Activated CD4-positive, CD25-positive, alpha-beta regulatory T cell (primary cell): ENCODE data around the gene HPGD.

ENCODE experiments used
- DNase-seq, 4 experiments: peaks; one replicate each; lab custom pipeline; 2025; lab: John Stamatoyannopoulos, UW

HPGD gene

GRCh38 chr4:174522183-174523024 is at the start of gene HPGD:
TSS of gene HPGD (minus strand) at chr4:174522488. CDS start at chr4:174522451, 37 bp downstream.
- peak; percentile 19 to 50 (median 25) for DNase-seq

- no peak for DNase-seq
Observed at GRCh38 chr4:174564529-174564928, 42.2 kb upstream of the HPGD start.

GRCh38 chr4:174563399-174563798 is 41.1 kb upstream of the HPGD start:
- no peak for DNase-seq

GRCh38 chr4:174561560-174561959 is 39.3 kb upstream of the HPGD start:
- no peak for DNase-seq

GRCh38 chr4:174559894-174560293 is 37.6 kb upstream of the HPGD start:
- DNase-seq, result no peak

GRCh38 chr4:174555789-174556630 is 33.7 kb upstream of the HPGD start:
- no peak for DNase-seq

GRCh38 chr4:174554231-174554728 is 32.0 kb upstream of the HPGD start:
- no peak for DNase-seq

- no peak for DNase-seq
Observed at GRCh38 chr4:174553828-174554227, 31.5 kb upstream of the HPGD start.

- DNase-seq, result no peak
Observed at GRCh38 chr4:174553031-174553430, 30.7 kb upstream of the HPGD start.

GRCh38 chr4:174550541-174550940 is 28.3 kb upstream of the HPGD start:
- no peak for DNase-seq

GRCh38 chr4:174549721-174550120 is 27.4 kb upstream of the HPGD start:
- DNase-seq, result no peak

GRCh38 chr4:174545268-174545667 is 23.0 kb upstream of the HPGD start:
- DNase-seq, result no peak

GRCh38 chr4:174544496-174544895 is 22.2 kb upstream of the HPGD start:
- DNase-seq, result no peak

GRCh38 chr4:174540175-174540574 is 17.9 kb upstream of the HPGD start:
- no peak for DNase-seq

GRCh38 chr4:174539571-174539970 is 17.3 kb upstream of the HPGD start:
- DNase-seq, result no peak

GRCh38 chr4:174538876-174539250 is 16.6 kb upstream of the HPGD start:
- DNase-seq, result no peak

- DNase-seq, result no peak
Observed at GRCh38 chr4:174538123-174538875, 16.0 kb upstream of the HPGD start.

- no peak for DNase-seq
Observed at GRCh38 chr4:174537634-174538033, 15.3 kb upstream of the HPGD start.

GRCh38 chr4:174534461-174534860 is 12.2 kb upstream of the HPGD start:
- no peak for DNase-seq

GRCh38 chr4:174532445-174532844 is 10.2 kb upstream of the HPGD start:
- no peak for DNase-seq

GRCh38 chr4:174531486-174531885 is 9.2 kb upstream of the HPGD start:
- no peak for DNase-seq

- no peak for DNase-seq
Observed at GRCh38 chr4:174528226-174528625, 5.9 kb upstream of the HPGD start.
